HEK293 (cell line): ENCODE data around the gene CENATAC.

Experiments
- CTCF ChIP-seq: fragments of 450-650 bp; formaldehyde crosslinking; IDR thresholded peaks from 2 replicates; pipeline ENCODE4 v1.5.1; 2016; ENCODE audit warnings: missing biosample characterization, missing genetic modification characterization
- HOXA7 ChIP-seq: sonication (generic); formaldehyde crosslinking; IDR thresholded peaks from 2 replicates; pipeline ENCODE4 v1.8.1; 2022; ENCODE audit warnings: missing genetic modification reagents, borderline replicate concordance
- HOXC10 ChIP-seq: sonication (generic); formaldehyde crosslinking; IDR thresholded peaks from 2 replicates; pipeline ENCODE4 v1.8.1; 2023; ENCODE audit warnings: mild to moderate bottlenecking, missing genetic modification reagents
- ZNF274 ChIP-seq, 2 experiments: fragments of 200-500 bp in 1 of 2; fragments of 450-650 bp in 1 of 2; sonication (Bioruptor generic) in 1 of 2; formaldehyde crosslinking in 1 of 2; IDR thresholded peaks; 2 replicates each; pipeline versions ENCODE4 v1.5.1 to v1.6.1; 2014 to 2016; ENCODE audit warnings: borderline replicate concordance in 1 of 2, inconsistent platforms in 1 of 2, low read length in 1 of 2, missing biosample characterization in 1 of 2, missing genetic modification characterization in 1 of 2
- ZNF354C ChIP-seq: fragments of 450-650 bp; formaldehyde crosslinking; IDR thresholded peaks from 2 replicates; pipeline ENCODE4 v1.5.1; 2016; ENCODE audit warnings: missing biosample characterization, missing genetic modification characterization, low read depth, borderline replicate concordance
- ZNF639 ChIP-seq: fragments of 450-650 bp; formaldehyde crosslinking; IDR thresholded peaks from 2 replicates; pipeline ENCODE4 v1.5.1; 2016; ENCODE audit warnings: missing biosample characterization, missing genetic modification characterization
- ZNF776 ChIP-seq: fragments of 450-650 bp; formaldehyde crosslinking; IDR thresholded peaks from 2 replicates; pipeline ENCODE4 v1.5.0; 2017; ENCODE audit warnings: missing biosample characterization, missing genetic modification characterization, borderline replicate concordance
- ZNF830 ChIP-seq: fragments of 450-650 bp; IDR thresholded peaks from 2 replicates; pipeline ENCODE4 v1.5.0; 2018; ENCODE audit warnings: missing biosample characterization, missing genetic modification characterization, low read depth, mild to moderate bottlenecking, moderate library complexity

DNA sequence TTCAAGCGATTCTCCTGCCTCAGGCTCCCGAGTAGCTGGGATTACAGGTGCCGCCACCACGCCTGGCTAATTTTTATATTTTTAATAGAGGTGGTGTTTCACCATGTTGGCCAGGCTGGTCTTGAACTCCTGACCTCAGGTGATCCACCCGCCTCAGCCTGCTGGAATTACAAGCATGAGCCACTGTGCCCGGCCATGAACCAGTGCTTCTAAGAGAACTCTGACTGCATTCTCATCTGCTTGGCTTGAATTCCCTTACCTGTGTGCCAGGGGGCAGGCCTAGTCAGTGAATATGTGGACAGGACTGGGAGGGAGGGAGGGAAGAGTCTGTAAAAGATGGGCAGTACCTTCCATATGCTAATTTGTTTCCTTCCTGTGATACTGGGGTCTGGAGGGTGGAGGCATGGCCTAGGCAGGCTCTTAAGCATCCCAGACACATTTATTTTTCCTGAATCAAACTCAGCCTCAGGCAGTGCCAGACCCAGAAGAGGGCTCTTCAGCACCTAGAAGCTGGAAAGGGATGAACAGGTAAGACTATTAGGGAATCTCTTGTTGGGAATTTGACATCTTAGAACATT is 13.6 kb downstream of the CENATAC start:
- no peak for TF ChIP-seq CTCF (tag by site-specific recombination)
- no peak for TF ChIP-seq ZNF274 (IDR thresholded peaks at IDR 0.05; ENCODE audit: low read length)
- TF ChIP-seq ZNF274 (tag by site-specific recombination; IDR thresholded peaks at IDR 0.05; ENCODE audit: borderline replicate concordance), result no peak
- no peak for TF ChIP-seq ZNF639 (tag by site-specific recombination)
- TF ChIP-seq HOXA7 (CRISPR knock-in tag), result no peak
- no peak for TF ChIP-seq ZNF354C
- no peak for TF ChIP-seq ZNF830 (tag by site-specific recombination)
- TF ChIP-seq ZNF776, result no peak
- TF ChIP-seq HOXC10 (CRISPR knock-in tag), result no peak
